Cardiac ventricle fibroblast (primary cell): ENCODE results near the gene RFPL1. TPM values are rescaled to one million over a fixed set of nuclear protein-coding genes. Genes with fewer than 3 reads are reported as not detected.

Source experiments
- total RNA-seq: library from RNA; depleted of rRNA; stranded (reverse); fragments of >200 nt; gene quantifications from 2 replicates; pipeline ENCODE4 v1.2.3, GENCODE V29; 2015

RFPL1 gene
- total RNA-seq: not detected in 2 replicates

GRCh38 chr22:29438283-29438682 lies at the start of gene RFPL1:
RFPL1 (plus strand) TSS chr22:29438583.

GRCh38 chr22:29479417-29480261 lies 41.3 kb downstream of the RFPL1 start, which contains the start of gene NEFH:
NEFH (plus strand) TSS chr22:29480218; CDS start chr22:29480263, 45 bp downstream.

Other genes with a start within 250 kb of the RFPL1 start
- gene EMID1, start 232.7 kb upstream of the RFPL1 start, total RNA-seq: 0.56 and 1.8 TPM in 2 replicates
- 25.6 and 25.7 TPM in 2 replicates for gene RHBDD3, start 170.6 kb upstream of the RFPL1 start, total RNA-seq
- 77.2 and 90.8 TPM in 2 replicates for gene EWSR1, start 170.3 kb upstream of the RFPL1 start, total RNA-seq
- 16.2 and 16.6 TPM in 2 replicates for gene GAS2L1, start 131.9 kb upstream of the RFPL1 start, total RNA-seq
- not detected in 2 replicates for gene RASL10A, start 122.9 kb upstream of the RFPL1 start, total RNA-seq
- 31.1 and 32.0 TPM in 2 replicates for gene AP1B1, start 50.0 kb upstream of the RFPL1 start, total RNA-seq
- gene NEFH, start 41.6 kb downstream of the RFPL1 start, total RNA-seq: 0.94 and 1.7 TPM in 2 replicates
- gene THOC5, start 115.2 kb downstream of the RFPL1 start, total RNA-seq: 21.8 and 25.4 TPM in 2 replicates
- gene NIPSNAP1, start 142.5 kb downstream of the RFPL1 start, total RNA-seq: 23.0 and 23.5 TPM in 2 replicates
- gene NF2, start 165.1 kb downstream of the RFPL1 start, total RNA-seq: 32.4 and 34.7 TPM in 2 replicates